Skeletal muscle satellite cell (primary cell): ENCODE measurements around the gene CASP5.

ENCODE experiments used
- H3K27me3 ChIP-seq: 2 replicates; pipeline ENCODE4 v1.7.0; 2013; ENCODE audit warnings: low read length; ENCODE audit not compliant: control insufficient read depth, insufficient read depth
- H3K36me3 ChIP-seq: 2 replicates; pipeline ENCODE4 v1.7.0; 2013; ENCODE audit warnings: mild to moderate bottlenecking, control low read depth, low read length; ENCODE audit not compliant: insufficient read depth
- H3K4me1 ChIP-seq: 2 replicates; pipeline ENCODE4 v1.7.0; 2013; ENCODE audit warnings: low read length; ENCODE audit not compliant: control insufficient read depth, insufficient read depth
- H3K4me2 ChIP-seq: 2 replicates; pipeline ENCODE4 v1.7.0; 2013; ENCODE audit warnings: mild to moderate bottlenecking, low read length
- H3K4me3 ChIP-seq: 2 replicates; pipeline ENCODE4 v1.7.0; 2013; ENCODE audit warnings: low read length
- H3K9ac ChIP-seq: 2 replicates; pipeline ENCODE4 v1.7.0; 2013; ENCODE audit warnings: mild to moderate bottlenecking, low read depth, low read length, moderate library complexity
- H3K9me3 ChIP-seq: replicated peaks from 2 replicates; pipeline ENCODE4 v1.7.0; 2013; ENCODE audit warnings: mild to moderate bottlenecking, control low read depth, low read length

CASP5 gene

DNA sequence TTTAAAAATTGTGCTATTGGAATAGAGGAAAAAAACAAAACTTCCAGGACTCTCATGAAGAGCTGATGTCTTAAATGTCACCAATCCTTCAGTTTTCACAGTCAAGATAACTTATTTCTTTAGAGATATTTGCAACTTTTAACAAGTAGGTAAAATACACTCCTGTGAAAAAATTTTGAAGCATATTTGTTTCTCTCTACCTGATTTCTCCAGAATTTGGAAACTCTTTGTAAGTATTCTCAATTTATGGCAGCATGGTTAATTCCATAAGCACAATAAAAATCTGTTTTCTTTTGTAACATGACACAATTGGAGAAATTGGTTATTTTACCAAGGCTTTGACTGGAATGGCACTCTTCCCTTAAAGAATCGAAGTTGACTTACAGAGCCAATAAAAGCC is 58.7 kb downstream of the CASP5 start:
- Histone ChIP-seq H3K4me1 (peaks cover 9% of the 10 kb centered on the region), H3K9me3 (no peaks in the 10 kb centered on the region), H3K27me3 (no peaks in the 10 kb centered on the region), H3K36me3 (peaks cover 7% of the 10 kb centered on the region), H3K4me2 (no peak overlapping the region), H3K4me3 (no peak overlapping the region), H3K9ac (no peak overlapping the region)

DNA sequence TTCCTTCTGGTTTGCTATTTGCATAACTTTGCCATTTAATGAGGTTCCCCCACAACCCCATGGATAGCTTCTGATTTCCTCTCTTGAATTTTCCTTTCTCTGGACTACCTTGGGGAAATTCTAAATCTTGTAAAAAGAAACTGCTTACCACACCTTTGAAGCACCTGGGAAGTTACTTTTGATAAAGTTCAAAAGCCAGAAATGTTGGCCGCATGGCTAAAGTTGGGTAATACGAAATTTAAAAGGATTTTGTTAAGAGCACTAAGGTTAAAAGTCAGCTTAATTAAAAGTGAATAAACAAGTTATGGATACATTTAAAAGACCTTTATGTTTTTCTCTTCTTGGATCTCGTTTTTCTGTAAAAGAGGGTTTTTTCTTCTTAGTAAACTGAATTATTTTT is 60.1 kb downstream of the CASP5 start:
- no peak overlapping the region for H3K9ac ChIP-seq
- peaks cover 5% of the 10 kb centered on the region for H3K4me1 ChIP-seq
- H3K27me3 ChIP-seq = no peaks in the 10 kb centered on the region
- no peak overlapping the region for H3K4me2 ChIP-seq
- H3K9me3 ChIP-seq = no peaks in the 10 kb centered on the region
- H3K36me3 ChIP-seq = peaks cover 7% of the 10 kb centered on the region
- H3K4me3 ChIP-seq = no peak overlapping the region

DNA sequence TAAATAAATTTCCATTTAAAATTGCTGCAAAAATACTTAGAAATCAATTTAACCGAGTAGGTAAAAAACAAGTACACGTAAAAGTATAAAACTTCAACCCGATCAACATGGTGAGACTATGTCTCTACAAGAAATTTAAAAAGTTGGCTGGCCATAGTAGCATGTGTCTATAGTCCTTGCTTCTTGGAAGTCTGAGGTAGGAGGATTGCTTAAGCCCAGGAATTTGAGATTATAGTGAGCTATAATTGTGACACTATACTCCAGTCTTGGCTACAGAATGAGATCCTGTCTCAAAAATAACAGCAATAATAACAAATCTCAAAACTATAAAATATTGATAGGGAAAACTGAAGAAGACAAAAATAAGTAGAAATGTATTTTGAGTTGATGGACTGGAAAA is 65.7 kb downstream of the CASP5 start:
- Histone ChIP-seq H3K36me3 (peaks cover 21% of the 10 kb centered on the region), H3K4me2 (no peak overlapping the region), H3K27me3 (no peaks in the 10 kb centered on the region), H3K9me3 (no peaks in the 10 kb centered on the region), H3K4me1 (no peaks in the 10 kb centered on the region), H3K4me3 (no peak overlapping the region), H3K9ac (no peak overlapping the region)

DNA sequence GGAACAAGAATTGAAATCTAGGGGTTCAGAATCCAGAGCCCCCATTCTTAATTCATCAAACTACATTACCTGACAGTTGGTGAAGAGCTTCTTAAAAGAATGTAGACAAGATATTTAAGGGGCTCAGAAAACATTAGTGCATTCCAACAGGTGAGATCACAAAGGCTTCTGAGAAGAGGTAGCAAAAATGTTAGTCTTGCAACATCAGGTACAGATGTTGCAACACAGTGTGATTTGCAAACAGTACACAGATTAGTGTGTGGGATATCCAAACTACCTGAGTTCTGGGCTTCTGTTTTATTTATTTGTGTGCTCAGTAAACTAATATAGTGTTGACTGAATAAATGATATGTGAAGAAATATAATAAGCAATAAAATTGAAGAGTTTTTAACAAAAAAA is 66.4 kb downstream of the CASP5 start:
- Histone ChIP-seq H3K4me3 (no peak overlapping the region), H3K36me3 (peaks cover 22% of the 10 kb centered on the region), H3K4me2 (no peak overlapping the region), H3K9ac (no peak overlapping the region), H3K9me3 (no peaks in the 10 kb centered on the region), H3K4me1 (no peaks in the 10 kb centered on the region), H3K27me3 (no peaks in the 10 kb centered on the region)

DNA sequence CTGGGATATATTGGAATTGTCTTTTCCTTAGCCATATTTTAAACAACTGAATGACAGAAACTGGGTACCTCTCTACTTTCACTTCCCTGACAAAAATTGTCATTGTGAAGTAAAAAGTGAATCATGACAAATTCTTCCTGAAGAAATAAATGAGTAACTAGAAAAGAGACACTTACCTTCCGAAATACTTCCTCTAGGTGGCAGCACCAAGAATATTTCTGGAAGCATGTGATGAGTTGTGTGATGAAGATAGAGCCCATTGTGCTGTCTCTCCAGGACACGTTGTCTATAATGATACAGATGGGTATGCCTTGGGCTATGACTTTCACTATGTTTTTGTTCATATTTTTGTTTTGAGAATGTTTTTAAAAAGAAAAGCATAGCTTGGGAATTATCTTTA is 76.1 kb downstream of the CASP5 start:
- Histone ChIP-seq H3K27me3 (no peaks in the 10 kb centered on the region), H3K9ac (no peak overlapping the region), H3K9me3 (no peaks in the 10 kb centered on the region), H3K4me1 (no peaks in the 10 kb centered on the region), H3K4me2 (no peak overlapping the region), H3K4me3 (no peak overlapping the region), H3K36me3 (peaks cover 58% of the 10 kb centered on the region)
